H1 (cell line): ENCODE measurements around the gene OMA1. TPM values are rescaled to one million over a fixed set of nuclear protein-coding genes. Genes with fewer than 3 reads are reported as not detected.
"Not testable (repeated sequence)": the region's sequence is repeated elsewhere in the genome, so short reads cannot be mapped to it uniquely, and the experiment has no call there.

ENCODE experiments used
- CTCF ChIA-PET: fragments of 300-600 bp; sonication (Branson Sonifier 250); formaldehyde crosslinking; loops from one replicate; lab custom pipeline; 2021; ENCODE audit not compliant: partially characterized antibody; lab: Charles Lee
- POLR2A ChIA-PET: fragments of 300-600 bp; sonication (Branson Sonifier 250); formaldehyde crosslinking; loops from one replicate; lab custom pipeline; 2021; ENCODE audit warnings: inconsistent platforms; ENCODE audit not compliant: partially characterized antibody; lab: Charles Lee
- DNase-seq, 2 experiments: peaks; one replicate each; pipeline versions ENCODE4 v3.0.0 to v3.0.0-alpha.2; 2010 to 2022; ENCODE audit warnings: low spot score in 2 of 2, low read depth in 1 of 2, mixed read lengths in 1 of 2
- FAIRE-seq: peaks from 2 replicates; lab custom pipeline; 2011; peaks lifted over from hg19 to GRCh38; lab: Jason Lieb, UNC
- H2AFZ ChIP-seq: 2 replicates; pipeline ENCODE4 v1.8.1; 2012; ENCODE audit warnings: low read length, inconsistent platforms
- H2AK5ac ChIP-seq: 2 replicates; pipeline ENCODE4 v1.6.1; 2013; ENCODE audit warnings: low read depth, low read length
- H2BK120ac ChIP-seq: replicated peaks from 2 replicates; pipeline ENCODE3; 2013; ENCODE audit warnings: low read depth, low read length, inconsistent platforms
- H2BK12ac ChIP-seq: 2 replicates; pipeline ENCODE4 v1.6.1; 2013; ENCODE audit warnings: low read depth, low read length
- H2BK15ac ChIP-seq: 2 replicates; pipeline ENCODE4 v1.6.1; 2013; ENCODE audit warnings: low read length
- H2BK20ac ChIP-seq: 2 replicates; pipeline ENCODE4 v1.6.1; 2013; ENCODE audit warnings: low read length
- H2BK5ac ChIP-seq: 2 replicates; pipeline ENCODE4 v1.6.1; 2013; ENCODE audit warnings: low read depth, low read length
- H3K14ac ChIP-seq: 2 replicates; pipeline ENCODE4 v1.6.1; 2013; ENCODE audit warnings: inconsistent platforms; ENCODE audit not compliant: insufficient read length
- H3K18ac ChIP-seq: 2 replicates; pipeline ENCODE4 v1.6.1; 2013; ENCODE audit warnings: low read length; ENCODE audit errors: extremely low read depth
- H3K23ac ChIP-seq: 2 replicates; pipeline ENCODE4 v1.6.1; 2013; ENCODE audit warnings: inconsistent platforms; ENCODE audit not compliant: insufficient read length
- H3K23me2 ChIP-seq: 2 replicates; pipeline ENCODE4 v1.6.1; 2013; ENCODE audit warnings: low read depth, low read length
- H3K27ac ChIP-seq: 2 replicates; pipeline ENCODE4 v1.6.1; 2011; ENCODE audit warnings: low read depth, low read length, inconsistent platforms
- H3K27me3 ChIP-seq, 4 experiments: replicated peaks in 1 of 4; 1 replicate in 1 of 4; 2 replicates in 3 of 4; pipeline versions ENCODE4 v1.6.1 to v1.8.1; 2011 to 2013; ENCODE audit warnings: low read length in 3 of 4, mild to moderate bottlenecking in 3 of 4, inconsistent platforms in 2 of 4, mixed read lengths in 2 of 4, moderate library complexity in 1 of 4; ENCODE audit not compliant: control insufficient read depth in 3 of 4, insufficient read depth in 3 of 4; ENCODE audit errors: extremely low read depth in 1 of 4
- H3K36me3 ChIP-seq, 4 experiments: 2 replicates each; pipeline versions ENCODE4 v1.6.1 to v1.8.1; 2011 to 2013; ENCODE audit warnings: mild to moderate bottlenecking in 4 of 4, low read length in 3 of 4, moderate library complexity in 2 of 4, control low read depth in 1 of 4, inconsistent platforms in 1 of 4; ENCODE audit not compliant: insufficient read depth in 4 of 4, control insufficient read depth in 2 of 4
- H3K4ac ChIP-seq: replicated peaks from 2 replicates; pipeline ENCODE3; 2013; ENCODE audit warnings: low read length, low read depth, mixed read lengths, inconsistent platforms; ENCODE audit not compliant: insufficient read length
- H3K4me1 ChIP-seq, 4 experiments: replicated peaks in 1 of 4; 1 replicate in 1 of 4; 2 replicates in 3 of 4; pipeline versions ENCODE4 v1.6.1 to v1.8.1; 2011 to 2013; ENCODE audit warnings: low read length in 3 of 4, inconsistent platforms in 2 of 4, mixed read lengths in 1 of 4; ENCODE audit not compliant: insufficient read depth in 4 of 4, control insufficient read depth in 3 of 4
- H3K4me2 ChIP-seq, 2 experiments: 2 replicates each; pipeline versions ENCODE4 v1.6.1 to v1.8.1; 2011 to 2013; ENCODE audit warnings: low read depth in 2 of 2, low read length in 2 of 2, control low read depth in 1 of 2, inconsistent platforms in 1 of 2, mild to moderate bottlenecking in 1 of 2; ENCODE audit not compliant: insufficient read depth in 1 of 2
- H3K4me3 ChIP-seq, 4 experiments: fragments of 200-600, 300-600 bp in 1 of 4; sonication (generic), shearing (Covaris generic), sonication (Bioruptor Twin) in 1 of 4; 2 replicates each; pipeline versions ENCODE4 v1.5.1 to v1.8.1; 2011 to 2016; ENCODE audit warnings: low read length in 4 of 4, low read depth in 3 of 4, control low read depth in 2 of 4, inconsistent platforms in 2 of 4, mild to moderate bottlenecking in 2 of 4, mixed read lengths in 1 of 4, moderate library complexity in 1 of 4; ENCODE audit not compliant: insufficient read depth in 2 of 4; ENCODE audit errors: extremely low read depth in 1 of 4
- H3K56ac ChIP-seq: replicated peaks from 2 replicates; pipeline ENCODE3; 2013; ENCODE audit warnings: low read depth, mild to moderate bottlenecking, mixed read lengths, low read length, inconsistent platforms; ENCODE audit not compliant: insufficient read length
- H3K79me1 ChIP-seq: 2 replicates; pipeline ENCODE4 v1.6.1; 2013; ENCODE audit warnings: low read depth, low read length, control low read depth
- H3K79me2 ChIP-seq, 2 experiments: 2 replicates each; pipeline versions ENCODE4 v1.6.1 to v1.8.1; 2012 to 2013; ENCODE audit warnings: low read length in 2 of 2, mild to moderate bottlenecking in 2 of 2, inconsistent platforms in 1 of 2; ENCODE audit not compliant: insufficient read depth in 2 of 2, control insufficient read depth in 1 of 2
- H3K9ac ChIP-seq, 4 experiments: replicated peaks in 1 of 4; 1 replicate in 1 of 4; 2 replicates in 3 of 4; pipeline versions ENCODE4 v1.6.1 to v1.8.1; 2011 to 2013; ENCODE audit warnings: low read depth in 3 of 4, low read length in 3 of 4, control low read depth in 2 of 4, mild to moderate bottlenecking in 2 of 4, moderate library complexity in 2 of 4, inconsistent platforms in 1 of 4; ENCODE audit errors: extremely low read depth in 1 of 4
- H3K9me3 ChIP-seq, 2 experiments: 2 replicates each; pipeline versions ENCODE4 v1.6.1 to v1.8.1; 2012 to 2013; ENCODE audit warnings: mild to moderate bottlenecking in 2 of 2, moderate library complexity in 2 of 2, control low read depth in 1 of 2, inconsistent platforms in 1 of 2, low read depth in 1 of 2, low read length in 1 of 2, mixed read lengths in 1 of 2; ENCODE audit not compliant: insufficient read depth in 2 of 2
- H4K20me1 ChIP-seq, 2 experiments: replicated peaks in 1 of 2; 2 replicates each; pipeline versions ENCODE3 to v1.8.1; 2011 to 2013; ENCODE audit warnings: inconsistent platforms in 2 of 2, low read length in 2 of 2, mild to moderate bottlenecking in 1 of 2; ENCODE audit not compliant: insufficient read depth in 2 of 2, control insufficient read depth in 1 of 2
- H4K5ac ChIP-seq: 2 replicates; pipeline ENCODE4 v1.6.1; 2013; ENCODE audit warnings: low read length, low read depth, mixed read lengths, inconsistent platforms; ENCODE audit not compliant: insufficient read length
- H4K8ac ChIP-seq: 2 replicates; pipeline ENCODE4 v1.8.0; 2013; ENCODE audit warnings: mild to moderate bottlenecking, moderate library complexity, low read length, inconsistent platforms; ENCODE audit not compliant: insufficient read depth; ENCODE audit errors: extremely low read depth
- H4K91ac ChIP-seq: replicated peaks from 2 replicates; pipeline ENCODE3; 2013; ENCODE audit warnings: low read length, mixed read lengths, inconsistent platforms; ENCODE audit not compliant: insufficient read length
- WGBS, 2 experiments: shearing (Covaris generic) in 1 of 2; methylation state at CpG; one replicate each; pipeline versions ENCODE4 v1.1.6 to v1.1.7; 2013 to 2015; ENCODE audit warnings: low lambda C conversion rate in 2 of 2, mixed read lengths in 2 of 2, inconsistent platforms in 1 of 2, low coverage in 1 of 2, missing lambda C conversion rate in 1 of 2; ENCODE audit not compliant: insufficient replicate concordance in 2 of 2, insufficient coverage in 1 of 2, insufficient read length in 1 of 2; ENCODE audit errors: extremely low coverage in 1 of 2, missing lambda C conversion rate in 1 of 2; 5-methylcytosine and 5-hydroxymethylcytosine counted together
- polyA plus RNA-seq, 7 experiments: library from polyadenylated mRNA; depleted of rRNA in 3 of 7; stranded (reverse) in 5 of 7; unstranded in 2 of 7; fragments of >200 nt in 5 of 7; fragments of 200-250 nt in 2 of 7; gene quantifications; 1 replicate in 5 of 7; 2 replicates in 1 of 7; 4 replicates in 1 of 7; pipeline versions ENCODE4 v1.2.1 to v1.2.3, GENCODE V29; 2011 to 2013; ENCODE audit warnings: missing spikeins in 2 of 7, mixed read lengths in 2 of 7
- total RNA-seq: library from RNA; stranded (reverse); fragmentation: NEBNext Ultra II Directional; extraction: Animal tissue kit (Norgen Biotek cat#: 25700); gene quantifications from 2 replicates; pipeline ENCODE4 v1.2.1, GENCODE V29; 2021

OMA1 gene
- total and polyA plus RNA-seq, 2 of the 8 experiments (the other 6 are each of a cell fraction or from before 2014, with no cell fraction given) = 7.7 to 11.7 TPM

GRCh38 chr1:58563715-58564114 lies 17.2 kb upstream of the OMA1 start:
- H3K4me2 ChIP-seq, H3K4me1 ChIP-seq, H3K4ac ChIP-seq, DNase-seq, H3K18ac ChIP-seq, H3K14ac ChIP-seq, H3K27ac ChIP-seq, H3K23me2 ChIP-seq, H2BK120ac ChIP-seq, H2BK12ac ChIP-seq, H4K5ac ChIP-seq, POLR2A ChIA-PET, H2BK5ac ChIP-seq, H3K27me3 ChIP-seq, H3K79me1 ChIP-seq, H3K9me3 ChIP-seq, H2AK5ac ChIP-seq, H4K20me1 ChIP-seq, H3K9ac ChIP-seq, H3K23ac ChIP-seq, H3K36me3 ChIP-seq, FAIRE-seq, CTCF ChIA-PET, H2AFZ ChIP-seq, H4K91ac ChIP-seq, H3K4me3 ChIP-seq, H3K79me2 ChIP-seq, H4K8ac ChIP-seq, H2BK20ac ChIP-seq, H3K56ac ChIP-seq, H2BK15ac ChIP-seq: not testable (repeated sequence)
- no CpG with 5 or more reads among the region's 1 CpG for WGBS, 2 experiments
